Endothelial cell (in vitro differentiated cells): ENCODE measurements around the gene SLC6A20. TPM values are rescaled to one million over a fixed set of nuclear protein-coding genes. Genes with fewer than 3 reads are reported as not detected.

Experiments
- DNase-seq: peaks from one replicate; pipeline ENCODE4 v3.0.0; 2021; ENCODE audit warnings: low spot score
- H3K27ac Mint-ChIP-seq: one replicate; pipeline ENCODE4 v1.8.0; 2021; ENCODE audit warnings: mixed read lengths, inconsistent platforms; ENCODE audit not compliant: unreplicated experiment
- H3K27me3 Mint-ChIP-seq: one replicate; pipeline ENCODE4 v1.8.0; 2021; ENCODE audit warnings: mild to moderate bottlenecking, moderate library complexity, mixed read lengths, inconsistent platforms; ENCODE audit not compliant: unreplicated experiment
- H3K36me3 Mint-ChIP-seq: one replicate; pipeline ENCODE4 v1.8.0; 2021; ENCODE audit warnings: mild to moderate bottlenecking, low read depth, mixed read lengths, inconsistent platforms; ENCODE audit not compliant: unreplicated experiment
- H3K4me1 Mint-ChIP-seq: one replicate; pipeline ENCODE4 v1.8.0; 2021; ENCODE audit warnings: mild to moderate bottlenecking, mixed read lengths, inconsistent platforms; ENCODE audit not compliant: unreplicated experiment
- H3K4me3 Mint-ChIP-seq: one replicate; pipeline ENCODE4 v1.8.0; 2021; ENCODE audit warnings: mild to moderate bottlenecking, mixed read lengths, inconsistent platforms; ENCODE audit not compliant: unreplicated experiment
- H3K9me3 Mint-ChIP-seq: one replicate; pipeline ENCODE4 v1.8.0; 2021; ENCODE audit warnings: mixed read lengths, inconsistent platforms; ENCODE audit not compliant: unreplicated experiment
- total RNA-seq: library from RNA; stranded (reverse); fragmentation: NEBNext Ultra II Directional; extraction: Animal tissue kit (Norgen Biotek cat#: 25700); gene quantifications from one replicate; pipeline ENCODE4 v1.2.1, GENCODE V29; 2021; ENCODE audit not compliant: unreplicated experiment
- TF ChIP-seq, protein P1 (sequence below): fragments of 200-600 bp; sonication (generic); IDR thresholded peaks from one replicate; pipeline ENCODE4 v1.5.0; 2021; ENCODE audit warnings: antibody characterized with exemption; ENCODE audit not compliant: unreplicated experiment

The SLC6A20 gene
- total RNA-seq, 1 donor from 2014 or later: 0.21 TPM

DNA sequence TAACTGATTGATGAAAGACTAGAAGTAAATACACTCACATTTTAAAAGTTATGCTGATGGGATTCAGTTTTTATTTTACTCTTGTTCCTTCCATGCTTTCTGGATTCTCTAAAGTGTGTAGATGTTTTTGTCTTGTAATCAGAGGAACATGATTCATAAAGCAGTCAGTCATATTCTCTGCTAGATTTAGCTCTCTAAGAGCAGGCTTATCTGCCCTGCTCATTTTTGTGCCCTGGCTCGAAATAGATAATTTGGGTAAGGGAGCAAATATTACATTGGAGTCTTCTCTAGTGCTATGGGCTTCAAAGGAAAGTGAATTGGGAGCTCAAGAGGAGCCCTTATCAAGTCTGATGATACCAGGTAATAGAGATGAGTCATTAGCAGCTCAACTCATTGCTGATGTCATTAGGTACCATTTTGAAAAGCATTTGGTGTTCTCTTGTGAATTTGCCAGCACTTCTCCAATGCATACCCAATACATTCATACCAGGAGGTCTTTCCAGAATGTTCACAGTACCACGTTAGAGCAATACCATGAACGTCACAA lies 79.5 kb downstream of the SLC6A20 start:
- Mint-ChIP-seq H3K36me3 (peaks cover 12% of the 10 kb centered on the region), H3K9me3 (no peaks in the 10 kb centered on the region), H3K27ac (no peak overlapping the region), H3K27me3 (no peaks in the 10 kb centered on the region), H3K4me3 (no peak overlapping the region), H3K4me1 (no peaks in the 10 kb centered on the region)
- TF ChIP-seq, protein P1, sequence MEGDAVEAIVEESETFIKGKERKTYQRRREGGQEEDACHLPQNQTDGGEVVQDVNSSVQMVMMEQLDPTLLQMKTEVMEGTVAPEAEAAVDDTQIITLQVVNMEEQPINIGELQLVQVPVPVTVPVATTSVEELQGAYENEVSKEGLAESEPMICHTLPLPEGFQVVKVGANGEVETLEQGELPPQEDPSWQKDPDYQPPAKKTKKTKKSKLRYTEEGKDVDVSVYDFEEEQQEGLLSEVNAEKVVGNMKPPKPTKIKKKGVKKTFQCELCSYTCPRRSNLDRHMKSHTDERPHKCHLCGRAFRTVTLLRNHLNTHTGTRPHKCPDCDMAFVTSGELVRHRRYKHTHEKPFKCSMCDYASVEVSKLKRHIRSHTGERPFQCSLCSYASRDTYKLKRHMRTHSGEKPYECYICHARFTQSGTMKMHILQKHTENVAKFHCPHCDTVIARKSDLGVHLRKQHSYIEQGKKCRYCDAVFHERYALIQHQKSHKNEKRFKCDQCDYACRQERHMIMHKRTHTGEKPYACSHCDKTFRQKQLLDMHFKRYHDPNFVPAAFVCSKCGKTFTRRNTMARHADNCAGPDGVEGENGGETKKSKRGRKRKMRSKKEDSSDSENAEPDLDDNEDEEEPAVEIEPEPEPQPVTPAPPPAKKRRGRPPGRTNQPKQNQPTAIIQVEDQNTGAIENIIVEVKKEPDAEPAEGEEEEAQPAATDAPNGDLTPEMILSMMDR: no peak
- DNase-seq: no peak

DNA sequence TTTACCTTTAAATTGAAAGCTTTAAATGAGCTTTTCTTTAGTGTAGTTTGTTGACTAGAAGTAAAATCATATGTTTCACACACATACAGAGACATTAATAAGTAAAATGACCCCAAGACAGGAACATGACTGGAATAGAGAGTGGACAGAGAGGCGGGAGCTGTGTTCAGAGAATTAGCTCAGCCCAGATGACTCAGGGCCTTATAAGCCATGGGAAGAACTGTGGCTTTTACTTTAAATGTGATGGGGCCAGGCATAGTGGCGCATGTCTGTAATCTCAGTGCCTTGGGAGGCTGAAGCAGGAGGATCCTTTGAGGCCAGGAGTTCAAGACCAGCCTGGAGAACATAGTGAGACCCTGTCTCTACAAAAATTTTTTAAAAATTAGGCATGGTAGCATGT lies 80.4 kb downstream of the SLC6A20 start:
- no peak for DNase-seq
- Mint-ChIP-seq H3K9me3 (no peaks in the 10 kb centered on the region), H3K27ac (no peak overlapping the region), H3K4me1 (no peaks in the 10 kb centered on the region), H3K36me3 (peaks cover 14% of the 10 kb centered on the region), H3K27me3 (no peaks in the 10 kb centered on the region), H3K4me3 (peak overlapping the region; percentile 20)
- TF ChIP-seq, protein P1: no peak

DNA sequence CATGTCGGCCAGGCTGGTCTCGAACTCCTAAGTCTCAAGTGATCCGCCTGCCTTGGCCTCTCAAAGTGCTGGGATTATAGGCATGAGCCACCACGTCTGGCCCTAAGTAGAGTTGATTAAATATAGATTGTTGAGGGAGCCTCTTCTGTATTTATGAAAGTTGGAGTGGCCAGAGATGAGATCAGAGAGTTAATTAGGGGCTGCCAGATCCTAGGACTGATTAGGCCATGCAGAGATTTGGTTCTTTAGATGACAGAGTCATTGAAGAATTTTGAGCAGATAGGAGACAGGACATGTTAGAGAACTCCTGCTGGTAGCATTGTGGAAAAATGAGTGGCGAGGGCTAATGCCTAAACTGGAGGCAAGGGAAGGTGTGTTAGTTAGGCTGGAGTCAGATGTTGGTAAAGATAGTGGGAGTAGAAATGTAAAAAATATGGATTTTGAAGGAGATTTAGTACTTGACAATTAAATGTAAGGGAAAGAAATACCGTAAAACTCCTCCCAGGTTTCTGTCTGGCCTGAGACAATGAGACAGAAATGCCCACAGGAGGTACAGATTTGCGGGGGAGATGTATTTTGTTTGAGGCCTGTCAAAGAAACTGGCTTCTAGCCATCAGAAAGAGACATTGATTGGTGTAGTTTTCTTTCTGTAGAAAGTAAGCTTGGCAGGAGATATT lies 83.8 kb downstream of the SLC6A20 start:
- Mint-ChIP-seq H3K9me3 (no peaks in the 10 kb centered on the region), H3K4me1 (no peaks in the 10 kb centered on the region), H3K4me3 (no peak overlapping the region), H3K27ac (no peak overlapping the region), H3K36me3 (peaks cover 20% of the 10 kb centered on the region), H3K27me3 (no peaks in the 10 kb centered on the region)
- TF ChIP-seq, protein P1: no peak
- DNase-seq: no peak

DNA sequence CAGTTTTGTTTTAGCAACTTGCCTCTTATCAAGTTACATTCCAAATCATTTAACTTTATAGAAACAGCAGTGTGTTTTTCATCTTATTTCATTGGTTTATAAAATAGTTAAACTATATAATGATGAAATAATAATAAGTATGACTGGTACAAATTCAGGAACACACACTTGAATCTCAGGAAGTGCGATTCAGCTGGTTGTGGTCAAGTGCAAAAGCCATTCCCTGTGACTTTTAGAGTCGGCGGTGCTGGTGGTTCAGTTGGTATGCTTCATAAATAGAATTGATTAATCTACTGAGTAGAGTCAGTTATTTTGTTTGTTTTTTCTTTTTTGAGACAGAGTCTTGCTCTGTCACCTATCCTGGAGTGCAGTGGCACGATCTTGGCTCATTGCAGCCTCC lies 84.4 kb downstream of the SLC6A20 start:
- Mint-ChIP-seq H3K27me3 (no peaks in the 10 kb centered on the region), H3K27ac (no peak overlapping the region), H3K36me3 (peaks cover 20% of the 10 kb centered on the region), H3K4me3 (no peak overlapping the region), H3K4me1 (no peaks in the 10 kb centered on the region), H3K9me3 (no peaks in the 10 kb centered on the region)
- TF ChIP-seq, protein P1: no peak
- DNase-seq: no peak
